Left ventricle myocardium inferior (tissue), 1 donor: ENCODE data around the gene COL19A1. TPM values are rescaled to one million over a fixed set of nuclear protein-coding genes. Genes with fewer than 3 reads are reported as not detected.

Source experiments
- DNase-seq: peaks from one replicate; pipeline ENCODE4 v3.0.0-alpha.2; 2020
- H3K27ac ChIP-seq: fragments of 200-600 bp; replicated peaks from 2 replicates; pipeline ENCODE4 v1.8.0; 2021
- H3K27me3 ChIP-seq: fragments of 200-600 bp; 2 replicates; pipeline ENCODE4 v1.8.0; 2021; ENCODE audit warnings: low read depth
- H3K36me3 ChIP-seq: fragments of 200-600 bp; 2 replicates; pipeline ENCODE4 v1.8.0; 2021
- H3K4me1 ChIP-seq: fragments of 200-600 bp; 2 replicates; pipeline ENCODE4 v1.8.0; 2021
- H3K4me3 ChIP-seq: fragments of 200-600 bp; 2 replicates; pipeline ENCODE4 v1.8.0; 2021; ENCODE audit warnings: mild to moderate bottlenecking, moderate library complexity
- H3K9me3 ChIP-seq: fragments of 200-600 bp; replicated peaks from 2 replicates; pipeline ENCODE4 v1.8.0; 2021
- CTCF ChIP-seq: fragments of 200-600 bp; IDR thresholded peaks from 2 replicates; pipeline ENCODE4 v1.8.0; 2021; ENCODE audit warnings: antibody characterized with exemption, mild to moderate bottlenecking, borderline replicate concordance
- intact Hi-C: fragments of 100-400 bp; cut with micrococcal nuclease; formaldehyde crosslinking; loops from one replicate; pipeline ENCODE4 v1.11.0; 2022
- total RNA-seq: library from RNA; stranded (reverse); fragmentation: NEBNext Ultra II Directional; extraction: Animal tissue kit (Norgen Biotek cat#: 25700); gene quantifications from one replicate; pipeline ENCODE4 v1.2.1, GENCODE V29; 2021
- donor health status: DM: no; HTN: yes; CAD: no; lungs with severe emphysema.

The COL19A1 gene
- total RNA-seq, 1 donor from 2014 or later, result 1.9 TPM

GRCh38 chr6:70186461-70186860, 320.1 kb downstream of the COL19A1 start:
- intact Hi-C loops, result no loop called here
- Histone ChIP-seq H3K4me3 (no peak overlapping the region), H3K4me1 (no peaks in the 10 kb centered on the region), H3K27ac (no peak overlapping the region), H3K27me3 (no peaks in the 10 kb centered on the region), H3K36me3 (no peaks in the 10 kb centered on the region), H3K9me3 (no peaks in the 10 kb centered on the region)
- no peak for DNase-seq
- TF ChIP-seq CTCF, result no peak

GRCh38 chr6:70188202-70188601, 321.8 kb downstream of the COL19A1 start:
- H3K36me3 ChIP-seq, result no peaks in the 10 kb centered on the region
- no peak overlapping the region for H3K4me3 ChIP-seq
- no peaks in the 10 kb centered on the region for H3K4me1 ChIP-seq
- no peak for TF ChIP-seq CTCF
- no peaks in the 10 kb centered on the region for H3K9me3 ChIP-seq
- no peak for DNase-seq
- intact Hi-C loops, result no loop called here
- no peaks in the 10 kb centered on the region for H3K27me3 ChIP-seq
- H3K27ac ChIP-seq, result no peak overlapping the region

GRCh38 chr6:70194421-70194820, 328.1 kb downstream of the COL19A1 start:
- no peak for TF ChIP-seq CTCF
- Histone ChIP-seq H3K27ac (no peak overlapping the region), H3K4me3 (no peak overlapping the region), H3K27me3 (no peaks in the 10 kb centered on the region), H3K36me3 (no peaks in the 10 kb centered on the region), H3K4me1 (no peaks in the 10 kb centered on the region), H3K9me3 (no peaks in the 10 kb centered on the region)
- DNase-seq, result no peak
- intact Hi-C loops, result no loop called here

GRCh38 chr6:70196531-70196930, 330.2 kb downstream of the COL19A1 start:
- Histone ChIP-seq H3K9me3 (no peaks in the 10 kb centered on the region), H3K4me1 (no peaks in the 10 kb centered on the region), H3K36me3 (no peaks in the 10 kb centered on the region), H3K27ac (no peak overlapping the region), H3K27me3 (no peaks in the 10 kb centered on the region), H3K4me3 (no peak overlapping the region)
- intact Hi-C loops, result no loop called here
- no peak for TF ChIP-seq CTCF
- DNase-seq, result no peak

GRCh38 chr6:70198785-70199184, 332.4 kb downstream of the COL19A1 start:
- TF ChIP-seq CTCF, result no peak
- H3K27me3 ChIP-seq, result no peaks in the 10 kb centered on the region
- DNase-seq, result no peak
- H3K9me3 ChIP-seq, result no peaks in the 10 kb centered on the region
- intact Hi-C loops, result no loop called here
- H3K36me3 ChIP-seq, result no peaks in the 10 kb centered on the region
- no peak overlapping the region for H3K4me3 ChIP-seq
- H3K4me1 ChIP-seq, result no peaks in the 10 kb centered on the region
- H3K27ac ChIP-seq, result no peak overlapping the region
